GM18526 (cell line): ENCODE measurements around the gene TSPEAR.

Experiments
- POLR2A ChIP-seq: IDR thresholded peaks from 3 replicates; pipeline ENCODE4 v1.6.1; 2011; ENCODE audit not compliant: insufficient read length; ENCODE audit errors: extremely low read depth

Gene TSPEAR

GRCh38 chr21:44537930-44538911 lies 173.2 kb downstream of the TSPEAR start:
- no peak for TF ChIP-seq POLR2A

- TF ChIP-seq POLR2A: no peak
Measured at GRCh38 chr21:44535963-44536362, 175.4 kb downstream of the TSPEAR start.

GRCh38 chr21:44534688-44535087 lies 176.7 kb downstream of the TSPEAR start:
- no peak for TF ChIP-seq POLR2A

GRCh38 chr21:44533891-44534627 lies 177.3 kb downstream of the TSPEAR start:
- no peak for TF ChIP-seq POLR2A

DNA sequence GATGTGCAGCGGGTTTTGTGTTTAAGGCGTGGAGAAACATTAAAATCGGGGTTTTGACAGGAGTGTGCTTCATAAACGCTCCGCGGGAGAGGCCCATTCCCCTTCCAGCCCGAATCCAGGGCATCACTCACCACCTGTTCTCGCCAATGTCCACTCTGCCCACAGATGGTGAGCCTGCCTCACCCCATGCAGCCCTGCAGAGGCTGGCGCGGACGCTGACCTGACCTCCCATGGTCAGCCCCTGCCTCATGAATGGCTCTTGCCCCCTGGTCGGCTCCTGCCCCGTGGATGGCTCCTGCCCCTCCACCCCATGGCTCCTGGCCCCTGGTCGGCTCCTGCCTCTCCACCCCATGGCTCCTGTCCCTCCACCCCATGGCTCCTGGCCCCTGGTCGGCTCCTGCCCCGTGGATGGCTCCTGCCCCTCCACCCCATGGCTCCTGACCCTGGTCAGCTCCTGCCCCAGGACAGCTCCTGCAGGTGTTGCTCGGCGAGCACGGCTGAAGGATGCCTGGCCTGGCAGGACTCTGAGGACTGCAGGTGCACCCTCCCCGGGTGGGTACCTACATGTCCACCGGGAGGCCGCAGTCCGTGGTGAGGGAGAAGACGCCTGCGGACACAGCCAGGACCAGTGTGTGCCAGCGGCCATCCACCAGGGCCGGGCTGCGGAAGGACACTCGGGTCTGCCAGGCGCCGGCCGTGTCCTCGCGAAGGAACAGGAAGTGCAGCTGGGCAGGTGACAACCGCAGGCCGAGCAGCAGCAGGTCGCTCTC lies 178.1 kb downstream of the TSPEAR start:
- no peak for TF ChIP-seq POLR2A

DNA sequence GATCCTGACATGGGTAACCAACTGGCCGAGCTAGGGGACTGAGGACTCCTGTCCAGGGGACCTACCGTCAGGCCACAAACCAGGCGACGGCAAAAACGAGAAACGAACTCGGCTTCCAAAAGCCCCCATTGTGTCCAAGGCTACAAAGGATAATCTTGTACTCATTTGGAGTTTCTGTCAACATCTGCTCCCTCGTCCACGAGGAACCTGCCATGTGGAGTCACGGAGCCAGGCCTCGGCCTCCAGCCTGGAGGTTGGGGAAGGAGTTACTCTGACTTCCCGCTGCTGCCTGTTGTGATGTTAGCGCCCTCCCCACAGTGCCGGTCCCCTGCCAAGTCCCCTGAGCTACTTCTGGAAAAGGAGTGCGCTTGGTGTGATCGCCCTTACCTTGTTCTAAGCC lies 178.7 kb downstream of the TSPEAR start:
- TF ChIP-seq POLR2A: no peak

- TF ChIP-seq POLR2A: no peak
Measured at GRCh38 chr21:44531606-44532564, 179.5 kb downstream of the TSPEAR start.

- no peak for TF ChIP-seq POLR2A
Measured at GRCh38 chr21:44530903-44531605, 180.3 kb downstream of the TSPEAR start.

DNA sequence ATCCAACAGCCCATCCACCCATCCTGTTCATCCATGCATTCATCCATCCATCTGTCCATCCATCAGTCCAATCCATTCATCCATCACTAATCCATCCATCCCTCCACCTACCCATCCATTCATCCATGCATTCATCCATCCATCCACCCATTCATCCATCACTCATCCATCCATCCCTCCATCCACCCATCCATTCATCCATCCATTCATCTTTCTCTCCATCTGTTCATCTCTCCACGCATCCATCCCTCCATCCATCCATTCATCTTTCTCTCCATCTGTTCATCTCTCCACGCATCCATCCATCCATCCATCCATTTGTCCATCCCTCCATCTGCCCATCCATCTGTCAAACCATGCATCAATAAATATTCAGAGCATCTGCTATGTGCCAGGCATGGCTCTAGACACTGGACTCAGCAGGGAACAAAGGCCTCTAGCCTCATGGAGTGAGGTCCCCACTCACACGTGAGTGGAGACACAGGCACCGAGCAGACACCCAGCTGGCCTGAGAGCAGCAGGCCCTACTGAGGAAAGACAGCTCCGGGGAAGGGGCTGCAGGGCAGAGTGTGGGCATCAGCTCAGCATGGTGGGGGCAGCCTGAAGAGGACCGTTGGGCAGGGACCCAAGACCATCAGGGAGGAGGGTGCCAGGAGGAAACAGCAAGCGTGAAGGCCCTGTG lies 181.0 kb downstream of the TSPEAR start:
- no peak for TF ChIP-seq POLR2A

- no peak for TF ChIP-seq POLR2A
Measured at GRCh38 chr21:44529503-44530125, 181.8 kb downstream of the TSPEAR start.

DNA sequence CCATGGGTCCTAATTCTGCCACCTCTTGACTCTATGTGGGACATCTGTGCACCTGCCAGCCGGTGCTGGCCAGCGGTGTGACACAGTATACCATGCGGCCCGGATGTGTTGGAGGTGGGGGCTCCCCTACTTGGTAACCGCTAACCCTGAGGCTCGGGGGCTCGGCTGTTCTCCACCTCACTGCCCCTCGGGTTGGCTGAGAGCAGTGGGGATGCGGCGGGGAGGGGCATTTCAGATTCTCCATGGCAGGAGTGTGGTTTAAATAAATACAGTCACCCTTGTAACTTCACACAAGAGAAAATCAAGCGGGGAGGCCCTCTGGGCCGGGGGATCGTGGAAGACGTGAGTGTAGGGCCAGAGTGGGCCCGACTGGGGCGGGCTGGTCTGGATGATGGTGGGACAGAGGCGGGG lies 182.4 kb downstream of the TSPEAR start:
- no peak for TF ChIP-seq POLR2A

DNA sequence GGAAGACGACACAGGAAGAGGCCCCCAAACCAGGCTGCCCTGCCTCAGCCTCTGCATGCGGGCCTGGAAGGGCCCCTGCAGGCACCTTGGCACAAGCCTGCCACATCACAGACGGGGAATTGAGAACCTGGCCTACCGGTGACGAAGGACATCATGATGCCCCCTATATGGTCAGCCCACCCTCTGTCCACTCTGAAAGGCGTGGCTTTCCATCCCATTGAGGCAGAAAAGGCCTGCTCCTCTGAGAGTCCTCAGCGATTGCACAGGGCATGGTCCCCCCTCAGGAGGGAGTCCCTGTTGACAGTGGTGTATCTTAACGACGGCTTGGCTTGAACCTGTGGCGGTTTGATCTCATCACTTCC lies 182.8 kb downstream of the TSPEAR start:
- no peak for TF ChIP-seq POLR2A
